HepG2 (cell line): ENCODE results near the gene STK24. TPM values are rescaled to one million over a fixed set of nuclear protein-coding genes. Genes with fewer than 3 reads are reported as not detected.

Experiments
- FOXP4 ChIP-seq: sonication (generic); formaldehyde crosslinking; IDR thresholded peaks from 2 replicates; pipeline ENCODE4 v1.4.0; 2020; ENCODE audit warnings: missing genetic modification reagents
- GABPB1 ChIP-seq: IDR thresholded peaks from 2 replicates; pipeline ENCODE4 v1.6.1; 2016; ENCODE audit warnings: mild to moderate bottlenecking, missing genetic modification reagents, moderate library complexity, missing compliant biosample characterization
- HMGXB4 ChIP-seq, 2 experiments: sonication (generic) in 1 of 2; formaldehyde crosslinking in 1 of 2; IDR thresholded peaks; 2 replicates each; pipeline versions ENCODE4 v1.4.0 to v1.6.1; 2018 to 2020; ENCODE audit warnings: missing genetic modification reagents in 2 of 2, borderline replicate concordance in 1 of 2, low read depth in 1 of 2, mild to moderate bottlenecking in 1 of 2, missing biosample characterization in 1 of 2
- MYNN ChIP-seq: sonication (generic); formaldehyde crosslinking; IDR thresholded peaks from 2 replicates; pipeline ENCODE4 v1.4.0; 2020; ENCODE audit warnings: mild to moderate bottlenecking, low read depth, missing genetic modification reagents
- NFKB2 ChIP-seq: sonication (generic); formaldehyde crosslinking; IDR thresholded peaks from 2 replicates; pipeline ENCODE4 v1.4.0; 2020; ENCODE audit warnings: missing genetic modification reagents, borderline replicate concordance
- RERE ChIP-seq: IDR thresholded peaks from 2 replicates; pipeline ENCODE4 v1.6.1; 2016; ENCODE audit warnings: low read depth, missing genetic modification reagents, missing compliant biosample characterization
- ZNF142 ChIP-seq: sonication (generic); formaldehyde crosslinking; IDR thresholded peaks from 2 replicates; pipeline ENCODE4 v1.4.0; 2020; ENCODE audit warnings: missing genetic modification reagents
- polyA plus RNA-seq, 8 experiments: library from polyadenylated mRNA; depleted of rRNA in 3 of 8; stranded (reverse) in 7 of 8; unstranded in 1 of 8; fragments of >200 nt; fragmentation: Illumina TruSeq in 4 of 8; extraction: Trizol in 4 of 8; gene quantifications; 2 replicates each; pipeline versions ENCODE4 v1.2.1 to v1.2.3, GENCODE V29; 2011 to 2016; ENCODE audit warnings: low read depth in 4 of 8, missing spikeins in 1 of 8, mixed read lengths in 1 of 8; ENCODE audit not compliant: insufficient read depth in 1 of 8
- total RNA-seq, 5 experiments: library from RNA; depleted of rRNA; stranded (reverse); fragments of >200 nt; fragmentation: Illumina TruSeq; extraction: Trizol; gene quantifications; 2 replicates each; pipeline ENCODE4 v1.2.3, GENCODE V29; 2016; ENCODE audit warnings: low read depth in 1 of 5

STK24 gene
- total and polyA plus RNA-seq, 2 of the 13 experiments (the other 11 are each of a cell fraction or from before 2014, with no cell fraction given) = 51.3 to 73.0 TPM

- 0 out of 2 replicates have a peak, but pooled peaks have one; percentile 46 for TF ChIP-seq ZNF142 (CRISPR knock-in tag)
- peak; percentile 47; the same call in 1 of the 2 replicates for TF ChIP-seq GABPB1
- peak in 1 of 2 experiments; percentile 42; a peak in 1 of 4 replicates for TF ChIP-seq HMGXB4 (CRISPR knock-in tag; IDR thresholded peaks at IDR 0.05; ENCODE audit: borderline replicate concordance in 1 of 2, low read depth in 1 of 2)
- TF ChIP-seq NFKB2 (CRISPR knock-in tag) = peak; percentile 44; the same call in 1 of the 2 replicates
- TF ChIP-seq MYNN (CRISPR knock-in tag) = no peak
- no peak for TF ChIP-seq RERE (CRISPR knock-in tag)
- no peak for TF ChIP-seq FOXP4 (CRISPR knock-in tag)
Observed at GRCh38 chr13:98576200-98576945, 534 bp downstream of the STK24 start (continued).
